LNCaP clone FGC (cell line): Measurements from ENCODE around the gene HSBP1.

Experiments
- DNase-seq: peaks from one replicate; pipeline ENCODE4 v3.0.0-alpha.2; 2011; ENCODE audit warnings: low read depth
- H3K4me3 ChIP-seq: 2 replicates; pipeline ENCODE4 v1.5.1; 2011; ENCODE audit warnings: mild to moderate bottlenecking, low read depth, low read length, control low read depth
- TF ChIP-seq, protein P1 (sequence below): IDR thresholded peaks from 2 replicates; pipeline ENCODE4 v1.5.1; 2012; ENCODE audit warnings: mild to moderate bottlenecking; ENCODE audit not compliant: control insufficient read depth, insufficient read depth; ENCODE audit errors: extremely low read depth

The HSBP1 gene

DNA sequence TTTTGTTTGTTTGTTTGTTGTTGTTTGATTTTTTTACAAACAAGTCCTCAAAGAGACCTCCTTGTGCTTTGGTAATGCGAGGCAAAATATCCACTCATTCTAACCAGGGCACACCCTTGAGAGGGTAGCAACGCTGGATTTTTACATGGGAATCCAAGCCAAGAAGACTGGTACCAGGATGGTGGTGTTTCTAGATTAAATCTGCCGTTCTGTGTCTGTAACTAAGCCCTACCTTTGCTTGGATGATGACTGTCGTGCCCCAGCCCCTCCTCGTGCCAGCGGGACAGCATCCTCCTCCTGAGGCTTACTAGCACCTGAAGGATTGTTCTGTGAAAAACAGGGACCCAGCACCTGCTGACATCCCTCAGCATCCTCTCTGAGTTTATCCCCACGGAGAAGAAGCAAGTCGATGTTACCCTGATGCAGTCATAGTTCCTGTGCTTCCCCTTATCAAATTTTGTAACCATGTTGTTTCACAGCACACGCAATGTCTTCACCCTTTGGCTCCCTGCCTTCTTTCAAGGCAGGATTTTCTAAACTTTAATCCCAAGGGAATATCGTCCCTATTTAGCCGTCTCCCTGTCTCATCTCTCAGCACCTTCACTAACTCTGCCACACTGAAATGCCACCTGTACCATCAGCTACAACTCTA lies 5.1 kb upstream of the HSBP1 start:
- peak overlapping the region; percentile 43 for H3K4me3 ChIP-seq
- DNase-seq: no peak
- TF ChIP-seq, protein P1, sequence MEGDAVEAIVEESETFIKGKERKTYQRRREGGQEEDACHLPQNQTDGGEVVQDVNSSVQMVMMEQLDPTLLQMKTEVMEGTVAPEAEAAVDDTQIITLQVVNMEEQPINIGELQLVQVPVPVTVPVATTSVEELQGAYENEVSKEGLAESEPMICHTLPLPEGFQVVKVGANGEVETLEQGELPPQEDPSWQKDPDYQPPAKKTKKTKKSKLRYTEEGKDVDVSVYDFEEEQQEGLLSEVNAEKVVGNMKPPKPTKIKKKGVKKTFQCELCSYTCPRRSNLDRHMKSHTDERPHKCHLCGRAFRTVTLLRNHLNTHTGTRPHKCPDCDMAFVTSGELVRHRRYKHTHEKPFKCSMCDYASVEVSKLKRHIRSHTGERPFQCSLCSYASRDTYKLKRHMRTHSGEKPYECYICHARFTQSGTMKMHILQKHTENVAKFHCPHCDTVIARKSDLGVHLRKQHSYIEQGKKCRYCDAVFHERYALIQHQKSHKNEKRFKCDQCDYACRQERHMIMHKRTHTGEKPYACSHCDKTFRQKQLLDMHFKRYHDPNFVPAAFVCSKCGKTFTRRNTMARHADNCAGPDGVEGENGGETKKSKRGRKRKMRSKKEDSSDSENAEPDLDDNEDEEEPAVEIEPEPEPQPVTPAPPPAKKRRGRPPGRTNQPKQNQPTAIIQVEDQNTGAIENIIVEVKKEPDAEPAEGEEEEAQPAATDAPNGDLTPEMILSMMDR: no peak

DNA sequence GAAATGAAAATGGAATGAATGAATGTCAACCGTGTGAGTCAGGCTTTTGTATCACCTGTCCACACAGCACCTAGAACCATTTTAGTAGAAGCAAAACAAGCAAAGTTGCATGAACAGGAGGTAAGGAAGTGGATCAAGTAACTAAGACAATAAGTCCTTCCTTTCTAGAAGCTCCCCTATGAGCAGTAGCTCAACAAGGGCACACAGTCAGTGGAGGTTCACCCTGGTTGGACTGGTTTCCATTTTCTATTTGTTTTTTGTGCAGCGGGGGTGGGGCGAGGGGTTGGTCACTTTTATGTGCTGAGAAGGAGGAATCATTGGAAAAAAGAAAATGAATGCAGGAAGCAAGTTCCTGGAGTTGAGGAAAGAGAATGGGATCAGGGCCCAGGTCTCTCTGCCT lies 4.0 kb upstream of the HSBP1 start:
- no peak overlapping the region for H3K4me3 ChIP-seq
- TF ChIP-seq, protein P1: no peak
- DNase-seq: peak; percentile 51

DNA sequence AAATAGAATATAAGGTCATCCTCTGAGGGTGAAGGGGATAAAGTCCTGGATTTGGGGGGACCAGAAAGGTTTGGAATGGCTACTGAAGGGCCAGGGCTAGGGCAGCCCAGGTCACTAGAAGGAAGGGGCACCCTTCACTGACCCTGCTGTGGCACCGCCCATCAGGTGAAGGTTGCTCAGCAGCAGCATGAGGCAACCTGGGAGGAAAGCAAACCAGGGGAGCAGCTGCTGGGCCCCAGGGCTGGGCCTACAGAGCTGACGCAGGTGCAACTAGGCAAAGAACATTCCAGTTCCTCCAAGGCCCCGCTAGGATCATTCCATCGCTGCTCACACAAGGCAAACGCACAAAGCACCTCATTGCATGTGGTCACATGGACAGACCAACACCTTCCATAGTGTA lies 3.4 kb upstream of the HSBP1 start:
- TF ChIP-seq, protein P1: no peak
- no peak for DNase-seq
- H3K4me3 ChIP-seq: no peak overlapping the region

DNA sequence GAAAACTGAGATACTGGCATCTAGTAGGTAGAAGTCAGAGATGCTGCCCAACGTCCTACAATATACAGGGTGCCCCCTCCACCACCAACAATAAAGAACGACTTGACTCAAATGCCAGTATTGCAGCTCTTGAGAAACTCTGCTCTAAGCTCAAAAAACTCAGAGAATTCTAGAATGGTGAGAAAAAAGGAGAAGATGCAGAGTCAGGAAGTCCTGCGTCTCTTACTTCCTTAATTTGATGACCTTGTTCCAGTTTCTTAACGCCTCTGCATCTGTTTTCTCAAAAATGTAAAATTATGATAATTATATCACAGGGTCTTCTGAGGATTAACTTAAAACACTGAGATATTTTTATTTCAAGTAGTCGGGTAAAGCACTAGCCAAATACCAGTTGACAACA lies 1.7 kb upstream of the HSBP1 start:
- no peak for DNase-seq
- no peak overlapping the region for H3K4me3 ChIP-seq
- TF ChIP-seq, protein P1: no peak

DNA sequence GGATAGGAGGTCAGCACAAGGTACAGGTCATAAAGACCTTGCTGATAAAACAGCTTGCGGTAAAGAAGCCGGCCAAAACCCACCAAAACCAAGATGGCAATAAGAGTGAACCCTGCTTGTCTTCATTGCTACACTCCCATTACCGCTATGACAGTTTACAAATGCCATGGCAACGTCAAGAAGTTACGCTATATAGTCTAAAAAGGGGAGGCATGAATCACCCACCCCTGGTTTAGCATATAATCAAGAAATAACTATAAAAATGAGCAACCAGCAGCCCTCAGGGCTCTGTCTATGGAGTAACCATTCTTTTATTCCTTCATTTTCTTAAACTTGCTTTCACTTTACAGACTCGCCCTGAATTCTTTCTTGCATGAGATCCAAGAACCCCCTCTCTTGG lies 1.0 kb upstream of the HSBP1 start:
- DNase-seq: no peak
- no peak overlapping the region for H3K4me3 ChIP-seq
- TF ChIP-seq, protein P1: no peak

DNA sequence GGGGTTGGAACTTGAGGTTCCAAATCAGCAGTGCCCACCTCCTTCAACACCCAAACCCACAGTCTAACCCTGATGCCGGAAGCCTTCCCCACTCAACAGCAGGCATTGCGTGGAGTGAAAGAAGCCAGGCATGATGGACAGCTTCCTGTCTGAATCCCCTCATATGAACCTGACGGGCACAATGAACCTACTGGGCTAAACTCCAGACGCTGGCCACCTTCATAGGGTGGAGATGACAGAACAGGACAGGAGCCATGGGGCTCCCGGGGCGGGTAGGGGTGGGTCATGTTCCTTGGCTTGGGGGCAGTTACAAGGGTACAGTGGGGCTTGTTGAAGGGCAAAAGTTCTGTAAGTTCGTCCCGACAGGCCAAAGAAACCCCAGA lies 460 bp upstream of the HSBP1 start:
- DNase-seq: no peak
- TF ChIP-seq, protein P1: no peak
- H3K4me3 ChIP-seq: no peak overlapping the region

DNA sequence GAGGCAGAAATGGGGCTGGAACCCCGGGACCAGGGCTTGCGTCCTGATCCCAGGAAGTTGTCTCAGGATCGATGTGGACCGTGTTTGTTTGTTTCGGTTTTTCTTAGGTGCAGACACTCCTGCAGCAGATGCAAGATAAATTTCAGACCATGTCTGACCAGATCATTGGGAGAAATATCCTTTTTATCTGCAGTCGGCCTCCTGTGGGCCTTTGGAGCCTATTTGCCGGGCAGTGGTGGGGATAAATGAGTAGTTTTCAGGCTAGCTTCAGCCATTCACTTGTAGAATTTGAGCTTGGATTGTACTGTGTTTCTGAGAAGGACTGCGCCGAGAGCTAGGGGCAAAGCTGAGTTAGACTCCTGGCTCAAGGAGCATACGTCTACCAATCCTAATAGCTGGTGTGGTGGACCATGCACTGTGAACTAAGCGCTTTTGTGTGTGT lies 816 bp downstream of the HSBP1 start:
- peak overlapping the region; percentile 90 for H3K4me3 ChIP-seq
- TF ChIP-seq, protein P1: no peak
- no peak for DNase-seq
